ENCODE results near the gene FHOD1. TPM values are rescaled to one million over a fixed set of nuclear protein-coding genes. Genes with fewer than 3 reads are reported as not detected.

The FHOD1 gene
- total and polyA plus RNA-seq, 2 of the 13 experiments (the other 11 are each of a cell fraction or from before 2014, with no cell fraction given), result 20.0 to 20.8 TPM

- ChIA-PET POLR2A (no interaction called here), CTCF (ENCODE audit: low intra/inter-chr PET ratio, low total read pairs) (no interaction called here)
- H3K4me3 ChIP-seq (replicated peaks in 1 of 3; ENCODE audit: insufficient read depth in 1 of 3, low read depth in 2 of 3, low read length in 3 of 3), result no peak overlapping the region
- peaks cover 7 to 16% of the 10 kb centered on the region in 2 experiments; a peak in 2 of 5 replicates for H3K27me3 ChIP-seq (ENCODE audit: control insufficient read depth in 1 of 2, insufficient read depth in 2 of 2, low read length in 2 of 2)
- no peak for FAIRE-seq
- no peak overlapping the region for H3K4me2 ChIP-seq (ENCODE audit: low read depth, low read length)
- TF ChIP-seq SYNCRIP (IDR thresholded peaks at IDR 0.05; ENCODE audit: insufficient read depth, low read depth, low read length) (no peak), ZNF318 (CRISPR knock-in tag; IDR thresholded peaks at IDR 0.05) (no peak), AFF4 (CRISPR knock-in tag; IDR thresholded peaks at IDR 0.05) (no peak), ZZZ3 (CRISPR knock-in tag; IDR thresholded peaks at IDR 0.05; ENCODE audit: borderline replicate concordance) (no peak), ZNF878 (CRISPR knock-in tag; IDR thresholded peaks at IDR 0.05) (no peak), ZNF670 (CRISPR knock-in tag; IDR thresholded peaks at IDR 0.05; ENCODE audit: borderline replicate concordance) (no peak), TBX3 (IDR thresholded peaks at IDR 0.05; ENCODE audit: borderline replicate concordance) (no peak), ZNF644 (CRISPR knock-in tag; IDR thresholded peaks at IDR 0.05; ENCODE audit: low read depth) (no peak), ZNF296 (CRISPR knock-in tag; conservative IDR thresholded peaks at IDR 0.05) (no peak)
- H3K9ac ChIP-seq (ENCODE audit: insufficient read depth, low read depth, low read length), result no peak overlapping the region
- DNase-seq (ENCODE audit: low spot score), result no peak
- intact Hi-C loops (cut with micrococcal nuclease; ENCODE audit: unreplicated experiment) (loop anchor here (5.0 kb wide), 1 partner anchor 39 kb away; the partner anchor contains the start of gene TMEM208), in situ Hi-C loops (cut with HindIII; ENCODE audit: extremely low pct_ligation_motif_present, low pct_unique_long_range_greater_than_20kb) (loop anchor here (5.0 kb wide), 1 partner anchor 211 kb away; no protein-coding TSS in a partner anchor)
- 19% methylated on average over 3 of the region's 4 CpGs for WGBS (ENCODE audit: low lambda C conversion rate)
- H3K9me3 ChIP-seq (ENCODE audit: low read length), result no peaks in the 10 kb centered on the region
- BruUV-seq (replicated peaks), result no TSS peak
- peaks cover 56% of the 10 kb centered on the region for H3K4me1 ChIP-seq (ENCODE audit: insufficient read depth, low read length)
- H3K27ac ChIP-seq (ENCODE audit: extremely low read length, insufficient read depth, low read length), result no peak overlapping the region
- no peak overlapping the region for H2AFZ ChIP-seq (ENCODE audit: low read length)
- ATAC-seq, result no peak
- no peaks in the 10 kb centered on the region for H3K36me3 ChIP-seq (replicated peaks in 1 of 2; ENCODE audit: control insufficient read depth in 1 of 2, insufficient read depth in 2 of 2, low read length in 2 of 2)
- peaks cover 13% of the 10 kb centered on the region for H3K79me2 ChIP-seq (ENCODE audit: insufficient read depth, low read length)
- no peaks in the 10 kb centered on the region; the same call in 1 of the 2 replicates for H4K20me1 ChIP-seq (ENCODE audit: insufficient read depth, low read length)
These were observed 59.0 kb downstream of the FHOD1 start for GRCh38 chr16:67188323-67188722.
